HG03571 (cell line): ENCODE data around the gene RAB6A.
"Not testable (repeated sequence)": the region's sequence is repeated elsewhere in the genome, so short reads cannot be mapped to it uniquely, and the experiment has no call there.

ENCODE experiments used
- ATAC-seq: cut with Tn5 transposase; IDR thresholded peaks from one replicate; pipeline ENCODE4 v1.9.1; 2021; ENCODE audit not compliant: unreplicated experiment

The RAB6A gene

DNA sequence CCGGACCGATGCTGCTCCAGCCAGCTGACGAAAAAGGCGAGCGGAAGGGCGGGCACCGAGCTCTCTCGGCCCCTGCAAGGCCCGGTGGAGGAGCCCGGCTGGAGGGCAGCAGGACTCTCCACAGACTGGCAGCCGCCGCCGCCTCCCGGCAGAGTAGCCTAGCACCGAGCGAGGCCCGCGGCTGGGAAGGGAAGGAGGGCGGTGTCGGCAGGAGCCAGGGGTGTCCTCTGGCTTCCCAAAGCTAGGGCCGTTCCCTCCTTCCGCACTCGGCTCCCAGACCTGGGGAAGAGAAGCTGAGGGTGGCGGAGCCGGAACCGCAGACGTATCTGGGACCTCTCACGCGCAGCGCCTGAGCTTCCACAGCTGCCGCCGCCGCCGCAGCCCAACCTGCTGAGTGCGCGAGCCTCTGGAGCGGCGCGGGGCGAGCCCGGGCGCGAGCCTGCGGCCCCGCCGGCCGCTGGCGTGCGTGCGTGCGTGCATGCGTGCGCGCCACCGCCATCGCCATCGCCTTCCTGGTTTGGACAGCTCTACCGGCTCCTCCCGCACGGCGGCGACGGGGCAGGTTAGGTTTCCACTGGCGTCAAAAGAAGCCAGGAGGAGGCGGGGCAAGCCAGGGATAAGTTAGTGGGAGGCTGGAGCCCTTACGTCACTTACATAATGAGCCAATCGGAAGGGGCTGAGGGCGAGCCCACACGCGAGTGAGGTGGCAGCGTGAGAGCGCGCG lies at the start of gene RAB6A:
Gene RAB6A, minus strand, starts transcription at position 396 of the 724 bp plus-strand sequence. CDS start 439 bp downstream, outside the sequence.
- ATAC-seq: peak; percentile 83

DNA sequence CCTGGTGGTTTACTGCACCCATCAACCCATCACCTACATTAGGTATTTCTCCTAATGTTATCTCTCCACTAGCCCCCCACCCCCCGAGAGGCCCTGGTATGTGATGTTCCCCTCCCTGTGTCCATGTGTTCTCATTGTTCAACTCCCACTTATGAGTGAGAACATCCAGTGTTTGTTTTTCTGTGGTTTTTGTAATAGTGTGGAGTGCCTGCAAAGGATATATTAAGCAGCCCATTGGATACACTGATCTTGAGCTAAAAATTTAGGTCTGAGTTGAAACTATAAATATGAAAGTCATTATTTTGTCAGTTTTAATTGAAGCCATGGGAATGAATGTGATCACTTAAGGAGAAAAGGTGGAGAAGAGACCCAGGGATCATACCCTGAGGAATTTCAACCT lies 49.8 kb upstream of the RAB6A start:
- ATAC-seq: no peak

DNA sequence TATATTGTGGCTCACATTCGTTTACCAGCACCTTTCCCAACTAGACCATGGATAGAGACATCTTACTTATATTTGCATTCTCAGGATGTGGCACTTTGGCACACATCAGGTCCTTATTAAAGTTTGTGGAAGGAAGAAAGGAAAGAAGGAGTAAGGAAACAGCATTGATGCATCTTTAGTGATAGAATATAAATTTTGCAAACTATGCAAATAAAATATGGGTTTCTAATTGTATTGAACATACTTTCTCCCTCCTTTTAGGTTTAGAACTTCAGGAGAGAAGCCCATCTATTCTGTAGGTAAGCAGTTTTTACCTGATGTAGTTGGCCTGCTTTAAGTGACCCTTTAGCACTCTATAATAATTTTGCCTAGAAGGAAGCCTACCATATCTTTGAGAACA lies 47.2 kb upstream of the RAB6A start:
- ATAC-seq: no peak

- no peak for ATAC-seq
Observed at GRCh38 chr11:73804712-73805111, 43.8 kb upstream of the RAB6A start.

GRCh38 chr11:73801136-73801535 lies 40.3 kb upstream of the RAB6A start:
- ATAC-seq: no peak

- ATAC-seq: no peak
Observed at GRCh38 chr11:73800276-73800806, 39.5 kb upstream of the RAB6A start.

DNA sequence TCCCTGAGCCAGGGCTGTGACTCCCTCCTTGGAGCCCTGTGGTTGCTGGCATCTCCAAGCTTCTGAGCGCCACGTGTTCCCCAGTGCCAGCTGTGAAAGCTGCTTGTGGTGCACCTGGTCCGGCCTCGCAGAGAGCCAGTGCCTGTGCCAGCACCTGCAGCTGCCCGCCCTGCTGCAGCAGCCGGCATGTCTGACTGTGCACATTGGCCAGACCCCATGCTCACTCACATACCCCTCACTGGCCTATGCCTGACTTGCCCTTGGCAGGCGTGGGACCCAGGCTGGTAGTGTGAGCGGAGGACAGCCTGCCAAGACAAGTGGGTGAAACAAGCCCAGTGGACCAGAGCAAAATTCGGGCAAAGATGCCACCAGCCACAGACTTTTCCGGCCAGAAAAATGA lies 36.6 kb upstream of the RAB6A start:
- ATAC-seq: no peak

- no peak for ATAC-seq
Observed at GRCh38 chr11:73795925-73796632, 35.2 kb upstream of the RAB6A start.

DNA sequence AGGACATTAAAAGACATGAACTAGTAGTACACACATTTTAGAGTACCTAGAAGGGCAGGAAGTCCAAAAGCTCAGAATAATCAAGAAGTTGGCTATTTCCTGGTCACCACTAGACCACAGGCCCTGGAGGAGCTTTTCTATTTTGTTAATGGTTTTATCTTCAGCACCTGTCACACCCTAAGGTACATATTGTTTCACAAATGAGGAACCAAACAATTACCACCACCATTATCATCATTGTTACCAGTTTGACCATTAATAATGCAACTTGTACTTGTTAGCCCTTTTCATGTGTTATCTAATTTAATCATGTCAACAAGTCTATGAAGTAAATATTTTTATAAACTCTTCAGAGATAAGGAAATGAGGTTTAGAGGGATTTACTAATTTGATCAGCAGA lies 31.7 kb upstream of the RAB6A start:
- no peak for ATAC-seq

GRCh38 chr11:73789279-73789670 lies 28.4 kb upstream of the RAB6A start:
- ATAC-seq: no peak

DNA sequence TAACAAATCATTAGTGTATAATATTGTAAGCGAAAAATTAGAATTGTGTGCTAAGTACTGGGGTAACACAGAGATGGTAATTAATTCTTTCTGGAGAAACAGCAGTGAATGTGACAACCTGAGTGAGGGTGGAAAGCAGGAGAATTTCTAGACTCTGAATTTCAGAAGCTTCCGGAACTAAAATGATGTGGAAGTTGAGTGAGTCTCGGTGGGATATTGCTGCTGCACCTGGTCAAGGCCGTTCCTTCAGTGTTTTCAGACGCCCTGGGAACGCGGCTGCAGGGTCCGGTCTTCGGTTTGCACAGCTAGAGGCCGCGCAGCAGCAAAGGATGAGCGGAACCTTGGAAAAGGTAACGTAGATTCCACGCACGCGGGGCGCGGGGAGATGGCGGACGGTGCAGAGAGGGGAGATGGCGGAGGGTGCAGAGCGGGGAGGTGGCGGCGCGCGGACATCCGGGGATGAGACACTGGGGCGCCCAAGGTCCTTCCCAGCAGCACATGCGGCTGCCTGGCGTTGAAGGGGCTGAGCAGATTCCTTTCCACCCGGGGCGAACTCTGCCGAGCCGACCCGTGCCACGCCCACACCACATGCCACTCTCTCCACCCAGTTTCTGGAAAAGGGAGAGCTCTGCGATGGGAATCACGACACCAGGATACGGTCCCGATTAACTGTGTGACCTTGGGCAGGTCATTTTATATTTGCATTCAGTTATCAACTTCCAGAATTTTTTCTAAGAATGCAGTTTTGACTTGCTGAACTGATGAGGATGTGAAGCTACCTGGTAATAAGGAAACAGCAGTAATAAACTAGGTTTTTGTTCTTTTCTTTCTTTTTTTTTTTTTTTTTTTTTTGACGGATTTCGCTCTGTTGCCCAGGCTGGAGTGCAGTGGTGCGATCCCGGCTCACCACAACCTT lies 27.0 kb upstream of the RAB6A start, which contains the start of gene MRPL48:
Gene MRPL48, plus strand, starts transcription at position 232 of the 916 bp plus-strand sequence. Its CDS starts 98 bp downstream, at position 330.
- ATAC-seq: peak; percentile 81

GRCh38 chr11:73787051-73787642 lies 26.3 kb upstream of the RAB6A start:
- ATAC-seq: no peak

DNA sequence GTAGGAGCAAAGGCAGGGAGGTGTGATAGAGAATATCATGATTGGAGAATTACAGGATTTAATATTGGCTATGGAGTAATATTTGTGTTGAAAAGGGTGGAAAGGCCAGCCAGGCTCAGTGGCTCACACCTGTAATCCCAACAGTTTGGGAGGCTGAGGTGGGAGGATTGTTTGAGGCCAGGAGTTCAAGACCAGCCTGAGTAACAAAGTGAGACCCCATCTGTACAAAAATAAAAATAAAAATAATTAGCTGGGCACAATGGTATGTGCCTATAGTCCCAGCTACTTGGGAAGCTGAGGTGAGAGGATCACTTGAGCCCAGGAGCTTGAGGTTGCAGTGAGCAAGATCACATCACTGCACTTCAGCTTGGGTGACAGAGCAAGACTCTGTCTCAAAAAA lies 24.6 kb upstream of the RAB6A start:
- ATAC-seq: not testable (repeated sequence)

- no peak for ATAC-seq
Observed at GRCh38 chr11:73784734-73785133, 23.9 kb upstream of the RAB6A start.

DNA sequence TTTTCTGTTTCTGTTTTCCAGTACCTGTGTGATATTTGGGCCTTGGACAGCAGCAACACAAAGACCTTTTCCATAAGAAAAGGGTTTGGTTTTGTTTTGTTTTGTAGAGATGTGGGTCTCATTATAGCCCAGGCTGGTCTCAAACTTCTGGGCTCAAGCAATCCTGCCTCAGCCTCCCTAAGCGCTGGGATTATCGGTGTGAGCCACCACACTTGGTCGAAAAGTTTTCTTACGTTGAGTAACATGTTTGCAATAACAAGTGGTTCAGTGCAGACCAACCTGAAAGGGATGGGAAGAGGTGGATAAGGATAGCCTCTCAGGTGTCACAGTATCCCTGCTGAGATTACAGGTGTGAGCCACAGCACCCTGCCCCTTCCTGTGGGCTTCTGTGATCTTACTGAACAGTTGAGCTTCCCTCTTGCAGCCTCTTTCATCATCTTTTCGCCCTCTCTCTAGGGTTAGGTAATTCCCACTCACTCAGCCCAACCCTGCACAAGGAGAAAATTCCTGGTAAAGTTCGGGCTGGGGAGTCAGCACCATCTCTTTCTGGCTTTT lies 23.3 kb upstream of the RAB6A start:
- ATAC-seq: no peak

DNA sequence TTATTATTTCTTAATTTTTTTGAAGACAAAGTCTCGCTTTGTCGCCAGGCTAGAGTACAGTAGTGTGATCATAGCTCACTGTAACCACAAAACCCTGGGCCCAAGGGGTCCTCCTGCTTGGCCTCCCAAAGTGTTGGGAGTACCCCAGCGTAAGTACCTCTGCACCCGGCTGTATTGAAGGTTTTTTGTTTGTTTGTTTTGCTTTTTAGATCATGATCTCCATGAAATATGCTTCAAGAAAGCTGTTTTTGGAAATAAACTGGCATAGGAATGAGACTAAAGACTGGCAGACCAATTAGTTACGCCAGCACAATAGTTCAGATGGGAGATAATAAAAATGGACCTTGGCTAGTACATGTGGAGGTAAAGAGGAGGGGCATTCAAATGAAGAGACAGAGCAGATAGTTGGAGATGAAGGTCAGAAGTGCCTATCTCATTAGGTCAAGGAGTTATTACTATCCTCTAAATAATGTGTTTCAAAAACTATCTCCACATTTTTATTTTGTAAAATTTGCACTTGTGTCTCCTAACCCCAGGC lies 22.7 kb upstream of the RAB6A start:
- ATAC-seq: no peak

- ATAC-seq: no peak
Observed at GRCh38 chr11:73781303-73781702, 20.4 kb upstream of the RAB6A start.

DNA sequence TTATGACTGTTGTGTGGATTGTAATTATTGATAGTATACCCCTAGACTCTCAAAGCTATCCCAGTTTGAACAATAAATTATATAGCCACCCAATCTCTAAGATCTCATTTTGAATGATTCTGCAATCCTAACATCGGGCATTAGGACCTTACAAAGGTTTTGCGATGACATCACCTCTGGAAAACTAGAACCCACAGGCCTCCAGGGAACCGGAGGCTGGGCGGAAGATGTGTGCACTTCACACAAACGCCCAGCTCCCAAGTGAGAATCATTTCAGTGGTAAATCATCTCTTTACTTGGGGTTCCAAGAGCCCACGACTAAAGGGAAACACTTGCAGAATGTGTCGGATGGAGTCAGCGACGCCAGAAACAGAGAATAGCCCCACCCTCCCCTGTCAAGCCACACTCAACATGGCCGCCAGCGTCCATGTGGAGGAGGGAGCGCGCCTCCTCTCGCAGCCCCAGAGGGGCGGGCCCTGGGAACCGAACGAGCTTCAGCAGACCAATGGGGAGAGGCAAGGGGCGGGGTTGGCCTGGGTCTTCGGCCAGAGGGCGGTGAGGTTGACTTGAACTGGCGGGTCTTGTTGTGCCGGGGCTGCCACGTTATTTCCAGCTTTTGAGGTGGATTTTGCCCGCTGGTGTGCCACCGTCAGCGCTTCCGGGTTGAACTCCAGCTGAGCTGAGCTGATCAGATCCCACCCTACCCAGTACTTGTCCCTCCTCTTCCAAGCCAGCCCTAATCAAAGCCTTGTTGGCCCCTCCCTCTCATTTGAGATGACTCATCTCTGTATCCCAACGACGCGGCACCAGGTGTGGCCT lies 18.4 kb upstream of the RAB6A start:
- peak; percentile 96 for ATAC-seq

DNA sequence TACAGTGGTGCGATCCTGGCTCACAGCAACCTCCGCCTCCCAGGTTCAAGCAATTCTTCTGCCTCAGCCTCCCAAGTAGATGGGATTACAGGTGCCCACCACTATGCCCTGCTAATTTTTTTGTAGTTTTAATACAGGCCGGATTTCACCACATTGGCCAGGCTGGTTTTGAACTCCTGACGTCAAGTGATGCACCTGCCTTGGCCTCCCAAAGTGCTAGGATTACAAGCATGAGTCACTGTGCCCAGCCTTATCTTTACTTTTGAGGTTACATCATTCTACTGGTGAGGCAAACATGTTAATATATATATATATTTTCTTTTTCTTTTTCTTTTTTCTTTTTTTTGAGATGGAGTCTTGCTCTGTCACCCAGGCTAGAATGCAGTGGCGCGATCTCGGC lies 9.9 kb upstream of the RAB6A start:
- not testable (repeated sequence) for ATAC-seq
